Lung (tissue), 12 donors: ENCODE measurements around the gene C1orf105. TPM values are rescaled to one million over a fixed set of nuclear protein-coding genes. Genes with fewer than 3 reads are reported as not detected.

ENCODE experiments used
- ATAC-seq: fragments of 200-7000 bp; cut with Tn5 transposase; one replicate; pipeline ENCODE4 v1.9.1; 2020; ENCODE audit warnings: moderate number of reproducible peaks; ENCODE audit not compliant: insufficient read depth, low FRiP score
- DNase-seq, 3 donors: peaks; one replicate each; pipeline ENCODE4 v3.0.0-alpha.2; 2013 to 2017
- H3K27ac ChIP-seq, 2 donors: one replicate each; pipeline ENCODE4 v1.5.1; 2013; ENCODE audit warnings: mild to moderate bottlenecking in 2 of 2, moderate library complexity in 2 of 2, control low read depth in 1 of 2, inconsistent platforms in 1 of 2, low read depth in 1 of 2, low read length in 1 of 2
- H3K27me3 ChIP-seq, 3 donors: one replicate each; pipeline ENCODE4 v1.5.1; 2013; ENCODE audit warnings: low read length in 2 of 3; ENCODE audit not compliant: control insufficient read depth in 3 of 3, insufficient read depth in 3 of 3
- H3K36me3 ChIP-seq, 4 donors: one replicate each; pipeline ENCODE4 v1.5.1; 2013; ENCODE audit warnings: low read length in 4 of 4, mild to moderate bottlenecking in 1 of 4, moderate library complexity in 1 of 4; ENCODE audit not compliant: control insufficient read depth in 4 of 4, insufficient read depth in 4 of 4
- H3K4me1 ChIP-seq, 5 donors: one replicate each; pipeline ENCODE4 v1.5.1; 2013; ENCODE audit warnings: low read length in 5 of 5, mild to moderate bottlenecking in 2 of 5, moderate library complexity in 1 of 5; ENCODE audit not compliant: control insufficient read depth in 5 of 5, insufficient read depth in 5 of 5
- H3K4me3 ChIP-seq: one replicate; pipeline ENCODE4 v1.5.1; 2013; ENCODE audit warnings: mild to moderate bottlenecking, control low read depth, moderate library complexity
- H3K9ac ChIP-seq, 2 donors: one replicate each; pipeline ENCODE4 v1.5.1; 2013; ENCODE audit warnings: low read length in 2 of 2, control low read depth in 1 of 2; ENCODE audit not compliant: insufficient read depth in 1 of 2
- H3K9me3 ChIP-seq, 4 donors: one replicate each; pipeline ENCODE4 v1.5.1; 2013; ENCODE audit warnings: low read length in 3 of 4, mild to moderate bottlenecking in 1 of 4, moderate library complexity in 1 of 4; ENCODE audit not compliant: control insufficient read depth in 4 of 4, insufficient read depth in 3 of 4
- CTCF ChIP-seq: IDR thresholded peaks from 2 replicates; pipeline ENCODE4 v1.5.1; 2012; ENCODE audit warnings: mild to moderate bottlenecking; ENCODE audit errors: control extremely low read depth, extremely low read depth
- WGBS, 2 donors: extraction: QIAGEN DNeasy Blood & Tissue Kit; methylation state at CpG; one replicate each; pipeline ENCODE4 v1.1.7; 2013; 5-methylcytosine and 5-hydroxymethylcytosine counted together
- polyA plus RNA-seq, 2 donors: library from polyadenylated mRNA; stranded (reverse); fragments of 200-250 nt; gene quantifications; one replicate each; pipeline ENCODE4 v1.2.1, GENCODE V29; 2013
- total RNA-seq, 2 donors: library from RNA; depleted of rRNA in 1 of 2; stranded (reverse); fragments of >200 nt in 1 of 2; gene quantifications; one replicate each; pipeline ENCODE4 v1.2.1, GENCODE V29; 2014 to 2021
- donor health status: control.
- donor health status: control.
- donor health status: Bipolar disorder and iron deficiency.
- donor health status: healthy.
- donor health status: DM: yes; HTN: yes; CAD: no.

C1orf105 gene
- total and polyA plus RNA-seq, 4 donors: not detected

- no peak for TF ChIP-seq CTCF
These were observed 59.9 kb downstream of the C1orf105 start for GRCh38 chr1:172480431-172480830.

DNA sequence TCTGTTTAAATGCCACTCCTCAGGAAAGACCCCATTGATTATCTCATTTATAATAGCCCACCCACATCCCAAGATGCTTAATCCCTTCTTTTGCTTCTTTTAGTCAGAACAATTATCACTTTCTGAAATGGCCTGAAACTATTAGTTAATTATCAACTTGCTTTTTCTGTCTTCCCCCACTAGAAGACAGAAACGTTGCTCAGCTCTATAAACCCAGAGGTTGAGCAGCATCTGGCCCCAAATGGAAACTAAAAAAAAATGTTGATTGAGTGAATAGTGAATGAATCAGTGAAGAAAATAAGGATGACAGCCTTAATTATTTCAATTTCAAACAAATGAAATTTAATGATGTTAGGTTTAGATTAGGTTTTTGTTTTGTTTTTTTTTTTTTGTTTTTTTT is 61.6 kb downstream of the C1orf105 start:
- DNase-seq (no peak), ATAC-seq (no peak)
- Histone ChIP-seq H3K9me3 (no peaks in the 10 kb centered on the region), H3K4me1 (peaks cover 0 to 3% (median 0%) of the 10 kb centered on the region in 5 donors), H3K9ac (no peak overlapping the region), H3K27me3 (no peaks in the 10 kb centered on the region), H3K4me3 (no peak overlapping the region), H3K27ac (no peak overlapping the region), H3K36me3 (no peaks in the 10 kb centered on the region)
- WGBS, 2 donors: 0 to 31% methylated on average over 1 of the region's 1 CpG
- TF ChIP-seq CTCF: no peak

More at GRCh38 chr1:172480431-172480830, 59.9 kb downstream of the C1orf105 start:
- no peak overlapping the region for H3K27ac ChIP-seq
- ATAC-seq (no peak), DNase-seq (no peak)
- 83 to 96% methylated on average over 3 of the region's 3 CpGs for WGBS, 2 donors
- H3K9me3 ChIP-seq: no peaks in the 10 kb centered on the region
- H3K27me3 ChIP-seq: no peaks in the 10 kb centered on the region
- no peaks in the 10 kb centered on the region for H3K4me1 ChIP-seq
- H3K4me3 ChIP-seq: no peak overlapping the region
- H3K36me3 ChIP-seq: no peaks in the 10 kb centered on the region
- no peak overlapping the region for H3K9ac ChIP-seq

DNA sequence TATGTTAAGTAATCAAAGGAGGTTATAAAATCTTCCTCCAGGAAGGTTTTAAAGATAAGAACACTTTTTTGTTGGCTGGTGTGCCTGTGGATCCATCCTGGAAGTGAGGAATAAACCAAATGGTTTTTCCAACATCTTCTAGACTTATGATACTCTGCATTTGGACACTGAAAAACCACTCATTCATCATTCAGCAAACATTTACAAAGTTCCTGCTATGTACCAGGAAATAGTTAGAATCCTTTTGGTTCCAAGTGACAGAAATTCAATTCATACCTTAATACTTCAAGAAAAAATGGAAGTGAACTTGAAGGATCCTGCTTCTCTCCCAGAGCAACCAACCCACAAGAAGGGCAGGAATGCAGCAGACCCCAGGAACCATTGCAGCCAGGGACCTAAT is 63.0 kb downstream of the C1orf105 start:
- Histone ChIP-seq H3K4me1 (peaks cover 0 to 4% (median 0%) of the 10 kb centered on the region in 5 donors), H3K4me3 (no peak overlapping the region), H3K9me3 (no peaks in the 10 kb centered on the region), H3K27ac (no peak overlapping the region), H3K27me3 (no peaks in the 10 kb centered on the region), H3K9ac (no peak overlapping the region), H3K36me3 (no peaks in the 10 kb centered on the region)
- ATAC-seq: no peak
- no peak for TF ChIP-seq CTCF
- DNase-seq: no peak

- Histone ChIP-seq H3K36me3 (no peaks in the 10 kb centered on the region), H3K4me3 (no peak overlapping the region), H3K27ac (no peak overlapping the region), H3K4me1 (peaks cover 0 to 4% (median 0%) of the 10 kb centered on the region in 5 donors), H3K27me3 (no peaks in the 10 kb centered on the region), H3K9ac (no peak overlapping the region), H3K9me3 (no peaks in the 10 kb centered on the region)
- ATAC-seq (no peak), DNase-seq (no peak)
- no peak for TF ChIP-seq CTCF
These were observed 63.8 kb downstream of the C1orf105 start for GRCh38 chr1:172484252-172484651.
